SU-DHL-6 (cell line): Measurements from ENCODE around the gene SUCLG2.

Experiments
- H2AFZ ChIP-seq: fragments of 200-600 bp; sonication (generic); 2 replicates; pipeline ENCODE4 v1.6.1; 2014; ENCODE audit warnings: low read depth, mild to moderate bottlenecking, moderate library complexity, mixed read lengths, antibody characterized with exemption, low read length; ENCODE audit not compliant: severe bottlenecking
- H3F3A ChIP-seq: fragments of 200-600 bp; shearing (Covaris generic); 2 replicates; pipeline ENCODE4 v1.6.0; 2016; ENCODE audit warnings: antibody characterized with exemption, mild to moderate bottlenecking; ENCODE audit not compliant: insufficient read depth
- H3K27ac ChIP-seq: fragments of 200-600 bp; sonication (generic); 2 replicates; pipeline ENCODE4 v1.5.1; 2016; ENCODE audit warnings: low read depth, mild to moderate bottlenecking, low read length, moderate library complexity, mixed read lengths
- H3K27me3 ChIP-seq: fragments of 200-600 bp; sonication (generic), shearing (Covaris generic); 2 replicates; pipeline ENCODE4 v1.6.0; 2014; ENCODE audit warnings: mild to moderate bottlenecking, low read length
- H3K36me3 ChIP-seq: fragments of 200-600 bp; sonication (generic); 2 replicates; pipeline ENCODE4 v1.6.1; 2014; ENCODE audit warnings: mild to moderate bottlenecking, low read length, mixed read lengths
- H3K4me2 ChIP-seq: fragments of 300-600, 200-600 bp; shearing (Covaris generic), sonication (generic); 2 replicates; pipeline ENCODE4 v1.6.0; 2014; ENCODE audit warnings: low read length, low read depth, mild to moderate bottlenecking; ENCODE audit not compliant: poor library complexity, severe bottlenecking
- H3K4me3 ChIP-seq: fragments of 200-600 bp; sonication (generic); 2 replicates; pipeline ENCODE4 v1.5.1; 2014; ENCODE audit warnings: antibody characterized with exemption, low read length, mild to moderate bottlenecking, mixed read lengths; ENCODE audit not compliant: insufficient read depth, poor library complexity, severe bottlenecking
- H3K79me2 ChIP-seq: fragments of 200-600 bp; sonication (generic); 2 replicates; pipeline ENCODE4 v1.6.1; 2014; ENCODE audit warnings: mild to moderate bottlenecking, low read length, moderate library complexity; ENCODE audit not compliant: insufficient read depth
- H3K9ac ChIP-seq: fragments of 200-600 bp; sonication (generic); 2 replicates; pipeline ENCODE4 v1.7.0; 2014; ENCODE audit warnings: mild to moderate bottlenecking, low read length
- H3K9me2 ChIP-seq: fragments of 200-600 bp; sonication (generic); replicated peaks from 2 replicates; pipeline ENCODE4 v1.6.1; 2014; ENCODE audit warnings: low read length; ENCODE audit not compliant: insufficient read depth
- H3K9me3 ChIP-seq: fragments of 200-600 bp; sonication (generic); 2 replicates; pipeline ENCODE4 v1.6.1; 2014; ENCODE audit warnings: low read length, mixed read lengths; ENCODE audit not compliant: insufficient read depth
- H4K20me1 ChIP-seq: fragments of 200-600 bp; sonication (generic); 2 replicates; pipeline ENCODE4 v1.6.1; 2014; ENCODE audit warnings: low read depth, mild to moderate bottlenecking, antibody characterized with exemption, low read length, moderate library complexity, mixed read lengths
- EZH2phosphoT487 ChIP-seq: fragments of 200-600 bp; sonication (generic), shearing (Covaris generic); conservative IDR thresholded peaks from 2 replicates; pipeline ENCODE4 v1.6.1; 2018; ENCODE audit warnings: mild to moderate bottlenecking, antibody characterized with exemption, low read length, moderate library complexity, mixed read lengths
- TF ChIP-seq, protein P1 (sequence below): fragments of 200-600 bp; sonication (generic); IDR thresholded peaks from one replicate; pipeline ENCODE4 v1.5.1; 2017; ENCODE audit warnings: antibody characterized with exemption, mild to moderate bottlenecking, low read length, moderate library complexity; ENCODE audit not compliant: insufficient read depth, poor library complexity, severe bottlenecking

Gene SUCLG2

DNA sequence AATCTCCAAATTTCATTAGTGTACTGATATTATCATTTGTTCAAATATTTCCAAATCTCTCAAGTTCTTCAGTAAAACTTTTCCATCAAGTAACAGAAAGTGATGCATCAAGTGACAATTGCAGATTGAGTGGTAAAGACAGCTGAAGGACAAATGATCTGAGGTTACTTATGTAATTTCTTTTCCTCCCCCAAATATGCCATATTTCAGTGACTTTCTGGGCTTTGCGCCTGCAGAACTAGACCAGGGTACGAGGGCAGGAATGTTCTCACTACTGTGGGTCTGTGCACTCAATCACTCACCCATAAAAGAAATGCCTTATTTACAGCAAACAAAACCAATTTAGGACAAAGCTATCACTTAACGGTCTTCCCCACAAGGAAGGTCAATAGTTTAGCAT is 4.7 kb downstream of the SUCLG2 start:
- Histone ChIP-seq H4K20me1 (no peaks in the 10 kb centered on the region), H3K9me2 (no peaks in the 10 kb centered on the region), H3K27ac (no peak overlapping the region), H3F3A (peaks cover 11% of the 10 kb centered on the region), H3K36me3 (no peaks in the 10 kb centered on the region), H3K27me3 (no peaks in the 10 kb centered on the region), H3K9me3 (no peaks in the 10 kb centered on the region), H2AFZ (no peak overlapping the region), H3K4me2 (no peak overlapping the region), H3K79me2 (peaks cover 43% of the 10 kb centered on the region), H3K4me3 (no peak overlapping the region), H3K9ac (no peak overlapping the region)
- TF ChIP-seq, protein P1, sequence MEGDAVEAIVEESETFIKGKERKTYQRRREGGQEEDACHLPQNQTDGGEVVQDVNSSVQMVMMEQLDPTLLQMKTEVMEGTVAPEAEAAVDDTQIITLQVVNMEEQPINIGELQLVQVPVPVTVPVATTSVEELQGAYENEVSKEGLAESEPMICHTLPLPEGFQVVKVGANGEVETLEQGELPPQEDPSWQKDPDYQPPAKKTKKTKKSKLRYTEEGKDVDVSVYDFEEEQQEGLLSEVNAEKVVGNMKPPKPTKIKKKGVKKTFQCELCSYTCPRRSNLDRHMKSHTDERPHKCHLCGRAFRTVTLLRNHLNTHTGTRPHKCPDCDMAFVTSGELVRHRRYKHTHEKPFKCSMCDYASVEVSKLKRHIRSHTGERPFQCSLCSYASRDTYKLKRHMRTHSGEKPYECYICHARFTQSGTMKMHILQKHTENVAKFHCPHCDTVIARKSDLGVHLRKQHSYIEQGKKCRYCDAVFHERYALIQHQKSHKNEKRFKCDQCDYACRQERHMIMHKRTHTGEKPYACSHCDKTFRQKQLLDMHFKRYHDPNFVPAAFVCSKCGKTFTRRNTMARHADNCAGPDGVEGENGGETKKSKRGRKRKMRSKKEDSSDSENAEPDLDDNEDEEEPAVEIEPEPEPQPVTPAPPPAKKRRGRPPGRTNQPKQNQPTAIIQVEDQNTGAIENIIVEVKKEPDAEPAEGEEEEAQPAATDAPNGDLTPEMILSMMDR, result no peak
- no peak for TF ChIP-seq EZH2phosphoT487

DNA sequence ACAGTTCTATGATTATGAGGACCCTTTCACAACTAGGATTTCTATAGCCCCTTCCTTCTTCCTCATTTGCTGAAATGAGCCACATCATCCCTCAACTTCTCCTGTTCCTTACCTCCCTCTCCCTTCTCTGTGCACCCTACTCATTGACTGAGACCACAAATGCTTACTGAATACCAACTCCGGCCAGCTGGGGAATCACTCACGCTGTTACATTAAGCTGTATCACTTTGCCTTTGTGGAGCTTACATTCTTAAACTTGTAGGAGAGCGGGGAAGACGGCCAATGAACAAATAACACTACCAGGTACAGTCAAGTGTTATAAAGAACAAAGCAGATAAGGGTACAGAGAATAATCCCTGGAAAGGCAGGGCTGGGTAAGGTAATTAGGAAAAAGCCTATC is 5.7 kb downstream of the SUCLG2 start:
- Histone ChIP-seq H3K9me2 (no peaks in the 10 kb centered on the region), H3K27me3 (no peaks in the 10 kb centered on the region), H3K27ac (no peak overlapping the region), H4K20me1 (no peaks in the 10 kb centered on the region), H3K4me3 (no peak overlapping the region), H3K9me3 (no peaks in the 10 kb centered on the region), H3K79me2 (peaks cover 42% of the 10 kb centered on the region), H3F3A (peaks cover 9% of the 10 kb centered on the region), H3K36me3 (no peaks in the 10 kb centered on the region), H2AFZ (no peak overlapping the region), H3K4me2 (no peak overlapping the region), H3K9ac (no peak overlapping the region)
- TF ChIP-seq, protein P1, result no peak
- TF ChIP-seq EZH2phosphoT487, result no peak

DNA sequence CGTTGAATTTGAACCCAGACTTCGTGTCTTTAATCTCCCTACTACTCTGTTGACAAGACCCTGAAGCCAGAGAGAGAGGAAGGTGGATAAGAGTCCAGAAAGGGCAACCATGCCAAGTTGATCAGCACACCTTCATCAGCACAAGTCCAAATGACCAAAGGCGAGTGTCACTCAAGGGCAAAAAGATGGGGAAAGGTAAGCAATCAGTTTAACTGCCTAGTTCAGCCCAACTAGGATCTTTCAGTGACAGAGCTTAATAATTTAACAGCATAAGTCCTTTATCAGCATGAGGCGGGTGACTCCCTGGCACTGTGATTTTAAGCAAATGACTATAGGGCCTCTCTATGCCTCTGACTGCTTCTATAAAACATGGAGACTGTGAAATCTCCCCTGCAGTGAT is 6.2 kb downstream of the SUCLG2 start:
- TF ChIP-seq, protein P1, result no peak
- no peaks in the 10 kb centered on the region for H4K20me1 ChIP-seq
- H2AFZ ChIP-seq, result no peak overlapping the region
- H3K9ac ChIP-seq, result no peak overlapping the region
- H3K9me3 ChIP-seq, result no peaks in the 10 kb centered on the region
- no peak overlapping the region for H3K27ac ChIP-seq
- peaks cover 39% of the 10 kb centered on the region for H3K79me2 ChIP-seq
- no peak overlapping the region for H3K4me3 ChIP-seq
- no peak overlapping the region for H3K4me2 ChIP-seq
- H3F3A ChIP-seq, result peaks cover 4% of the 10 kb centered on the region; the same call in 1 of the 2 replicates
- H3K9me2 ChIP-seq, result no peaks in the 10 kb centered on the region
- no peaks in the 10 kb centered on the region for H3K36me3 ChIP-seq
- no peaks in the 10 kb centered on the region for H3K27me3 ChIP-seq
